PC-9 (cell line): ENCODE measurements around the gene INPP5A. TPM values are rescaled to one million over a fixed set of nuclear protein-coding genes. Genes with fewer than 3 reads are reported as not detected.

Experiments used
- BruUV-seq: library from RNA; stranded (reverse); fragments of 400-500 nt; replicated peaks from 2 replicates; lab custom pipeline; 2021; lab: Mats Ljungman, UMichigan
- CTCF ChIA-PET: fragments of 300-600 bp; sonication (Branson Sonifier 250); formaldehyde crosslinking; loops from one replicate; lab custom pipeline; 2022; ENCODE audit warnings: antibody characterized with exemption; lab: Charles Lee
- POLR2A ChIA-PET: fragments of 300-600 bp; sonication (Branson Sonifier 250); formaldehyde crosslinking; loops from one replicate; lab custom pipeline; 2022; ENCODE audit warnings: antibody characterized with exemption; ENCODE audit not compliant: unreplicated experiment; lab: Charles Lee
- DNase-seq, 2 experiments: peaks; one replicate each; pipeline versions ENCODE4 v3.0.0 to v3.0.0-alpha.2; 2015 to 2022; ENCODE audit warnings: mixed read lengths in 1 of 2
- H2AFZ ChIP-seq: fragments of 200-600 bp; sonication (generic); 2 replicates; pipeline ENCODE4 v1.8.1; 2017; ENCODE audit warnings: antibody characterized with exemption
- H3F3A ChIP-seq: fragments of 200-600 bp; sonication (generic); 2 replicates; pipeline ENCODE4 v1.8.1; 2017; ENCODE audit warnings: antibody characterized with exemption, mild to moderate bottlenecking, low read depth; ENCODE audit not compliant: insufficient read depth
- H3K27ac ChIP-seq: fragments of 200-600 bp; sonication (generic); 2 replicates; pipeline ENCODE4 v1.6.1; 2016; ENCODE audit warnings: mixed run types
- H3K27me3 ChIP-seq: fragments of 200-600 bp; sonication (generic); 2 replicates; pipeline ENCODE4 v1.6.1; 2016; ENCODE audit warnings: low read depth, mixed run types; ENCODE audit not compliant: insufficient read depth
- H3K36me3 ChIP-seq: fragments of 200-600 bp; sonication (generic); 2 replicates; pipeline ENCODE4 v1.6.1; 2016; ENCODE audit warnings: low read depth, mixed run types
- H3K4me1 ChIP-seq: fragments of 200-600 bp; sonication (generic); replicated peaks from 2 replicates; pipeline ENCODE4 v1.6.1; 2016; ENCODE audit warnings: mixed run types; ENCODE audit not compliant: insufficient read depth
- H3K4me2 ChIP-seq: fragments of 200-600 bp; sonication (generic); 2 replicates; pipeline ENCODE4 v1.6.1; 2017; ENCODE audit warnings: mixed run types
- H3K4me3 ChIP-seq: fragments of 200-600 bp; sonication (generic); 2 replicates; pipeline ENCODE4 v1.6.1; 2016; ENCODE audit warnings: mixed run types
- H3K79me2 ChIP-seq: fragments of 200-600 bp; sonication (generic); 2 replicates; pipeline ENCODE4 v1.6.1; 2017; ENCODE audit warnings: low read depth, mixed run types
- H3K9me2 ChIP-seq: fragments of 200-600 bp; sonication (generic); 2 replicates; pipeline ENCODE4 v1.8.1; 2017; ENCODE audit warnings: mild to moderate bottlenecking; ENCODE audit not compliant: insufficient read depth
- H3K9me3 ChIP-seq: fragments of 200-600 bp; sonication (generic); 2 replicates; pipeline ENCODE4 v1.8.1; 2016; ENCODE audit warnings: low read depth; ENCODE audit not compliant: insufficient read depth
- H4K20me1 ChIP-seq: fragments of 200-600 bp; sonication (generic); 2 replicates; pipeline ENCODE4 v1.8.1; 2017; ENCODE audit not compliant: insufficient read depth
- CTCF ChIP-seq: fragments of 200-600 bp; sonication (generic); conservative IDR thresholded peaks from 2 replicates; pipeline ENCODE4 v1.6.1; 2017; ENCODE audit warnings: mixed run types, antibody characterized with exemption, mild to moderate bottlenecking, moderate library complexity
- EZH2 ChIP-seq: fragments of 200-600 bp; sonication (generic); IDR thresholded peaks from 2 replicates; pipeline ENCODE4 v1.8.0; 2017; ENCODE audit warnings: antibody characterized with exemption, low read depth
- intact Hi-C: fragments of 100-400 bp; cut with micrococcal nuclease; formaldehyde crosslinking; loops from one replicate; pipeline ENCODE4 v1.10.0; 2022; ENCODE audit not compliant: unreplicated experiment
- total RNA-seq: library from RNA; stranded (reverse); gene quantifications from 2 replicates; pipeline ENCODE4 v1.2.3, GENCODE V29; 2021

The INPP5A gene
- total RNA-seq, 1 experiment from 2014 or later, result 18.4 TPM

- no peaks in the 10 kb centered on the region for H4K20me1 ChIP-seq
- H3K79me2 ChIP-seq, result no peaks in the 10 kb centered on the region
- ChIA-PET POLR2A (no interaction called here), CTCF (no interaction called here)
- BruUV-seq, result no TSS peak
- TF ChIP-seq CTCF, result no peak
- TF ChIP-seq EZH2, result no peak
- H3K27me3 ChIP-seq, result no peaks in the 10 kb centered on the region
- no peaks in the 10 kb centered on the region for H3F3A ChIP-seq
- H3K4me2 ChIP-seq, result no peak overlapping the region
- H3K9me3 ChIP-seq, result no peaks in the 10 kb centered on the region
- H3K4me1 ChIP-seq, result no peaks in the 10 kb centered on the region
- DNase-seq, result no peak
- no peaks in the 10 kb centered on the region for H3K36me3 ChIP-seq
- H3K9me2 ChIP-seq, result no peaks in the 10 kb centered on the region
- no peak overlapping the region for H2AFZ ChIP-seq
- no peak overlapping the region for H3K27ac ChIP-seq
- H3K4me3 ChIP-seq, result no peak overlapping the region
- intact Hi-C loops, result no loop called here
These were observed 239.9 kb downstream of the INPP5A start for GRCh38 chr10:132777441-132777840.

- POLR2A ChIA-PET, result no interaction called here
- no TSS peak for BruUV-seq
- CTCF ChIA-PET, result no interaction called here
These were observed 242.1 kb downstream of the INPP5A start for GRCh38 chr10:132779549-132780294.

DNA sequence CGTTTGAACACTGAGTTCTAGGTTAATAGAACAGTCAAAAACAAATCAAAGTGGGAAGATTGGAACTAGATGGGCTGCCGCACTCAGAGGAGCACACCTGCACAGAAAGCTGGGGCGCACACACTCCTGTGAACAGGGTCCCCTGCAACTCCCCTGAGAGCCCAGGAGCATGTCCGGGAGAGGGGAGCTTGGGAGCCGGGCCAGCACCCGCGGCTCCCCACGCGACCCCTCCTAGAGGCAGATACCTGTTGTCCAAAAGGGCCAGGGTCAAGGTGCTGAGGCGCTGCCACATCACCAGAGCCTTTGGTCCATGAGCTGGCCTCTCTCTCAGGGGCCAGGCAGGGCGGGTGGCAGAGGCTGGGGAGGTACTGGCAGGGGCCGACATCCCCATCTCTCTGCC, 242.8 kb downstream of the INPP5A start:
- Histone ChIP-seq H3F3A (no peaks in the 10 kb centered on the region), H3K36me3 (no peaks in the 10 kb centered on the region), H4K20me1 (no peaks in the 10 kb centered on the region), H3K79me2 (no peaks in the 10 kb centered on the region), H3K9me2 (no peaks in the 10 kb centered on the region), H3K4me2 (no peak overlapping the region), H2AFZ (no peak overlapping the region), H3K4me1 (no peaks in the 10 kb centered on the region), H3K27me3 (no peaks in the 10 kb centered on the region), H3K27ac (no peak overlapping the region), H3K9me3 (no peaks in the 10 kb centered on the region), H3K4me3 (no peak overlapping the region)
- BruUV-seq, result no TSS peak
- intact Hi-C loops, result no loop called here
- no peak for DNase-seq
- TF ChIP-seq CTCF (no peak), EZH2 (no peak)
- POLR2A ChIA-PET, result no interaction called here
- CTCF ChIA-PET, result no interaction called here

More at GRCh38 chr10:132779549-132780294, 242.1 kb downstream of the INPP5A start:
- no peaks in the 10 kb centered on the region for H3K36me3 ChIP-seq
- no peaks in the 10 kb centered on the region for H3K27me3 ChIP-seq
- H3K9me2 ChIP-seq, result no peaks in the 10 kb centered on the region
- H3K4me3 ChIP-seq, result no peak overlapping the region
- no peaks in the 10 kb centered on the region for H3K4me1 ChIP-seq
- H4K20me1 ChIP-seq, result no peaks in the 10 kb centered on the region
- no peaks in the 10 kb centered on the region for H3K9me3 ChIP-seq
- no peak overlapping the region for H2AFZ ChIP-seq
- no peak overlapping the region for H3K27ac ChIP-seq
- no peak overlapping the region for H3K4me2 ChIP-seq
- H3F3A ChIP-seq, result no peaks in the 10 kb centered on the region
- TF ChIP-seq EZH2 (no peak), CTCF (no peak)
- no peak for DNase-seq
- intact Hi-C loops, result no loop called here
- no peaks in the 10 kb centered on the region for H3K79me2 ChIP-seq
